GM12872 (cell line): ENCODE data around the gene CDH23.

ENCODE experiments used
- CTCF ChIP-seq: IDR thresholded peaks from 3 replicates; pipeline ENCODE4 v1.5.1; 2011; ENCODE audit warnings: low read depth, mild to moderate bottlenecking, low read length, moderate library complexity; ENCODE audit not compliant: insufficient read depth

Gene CDH23

DNA sequence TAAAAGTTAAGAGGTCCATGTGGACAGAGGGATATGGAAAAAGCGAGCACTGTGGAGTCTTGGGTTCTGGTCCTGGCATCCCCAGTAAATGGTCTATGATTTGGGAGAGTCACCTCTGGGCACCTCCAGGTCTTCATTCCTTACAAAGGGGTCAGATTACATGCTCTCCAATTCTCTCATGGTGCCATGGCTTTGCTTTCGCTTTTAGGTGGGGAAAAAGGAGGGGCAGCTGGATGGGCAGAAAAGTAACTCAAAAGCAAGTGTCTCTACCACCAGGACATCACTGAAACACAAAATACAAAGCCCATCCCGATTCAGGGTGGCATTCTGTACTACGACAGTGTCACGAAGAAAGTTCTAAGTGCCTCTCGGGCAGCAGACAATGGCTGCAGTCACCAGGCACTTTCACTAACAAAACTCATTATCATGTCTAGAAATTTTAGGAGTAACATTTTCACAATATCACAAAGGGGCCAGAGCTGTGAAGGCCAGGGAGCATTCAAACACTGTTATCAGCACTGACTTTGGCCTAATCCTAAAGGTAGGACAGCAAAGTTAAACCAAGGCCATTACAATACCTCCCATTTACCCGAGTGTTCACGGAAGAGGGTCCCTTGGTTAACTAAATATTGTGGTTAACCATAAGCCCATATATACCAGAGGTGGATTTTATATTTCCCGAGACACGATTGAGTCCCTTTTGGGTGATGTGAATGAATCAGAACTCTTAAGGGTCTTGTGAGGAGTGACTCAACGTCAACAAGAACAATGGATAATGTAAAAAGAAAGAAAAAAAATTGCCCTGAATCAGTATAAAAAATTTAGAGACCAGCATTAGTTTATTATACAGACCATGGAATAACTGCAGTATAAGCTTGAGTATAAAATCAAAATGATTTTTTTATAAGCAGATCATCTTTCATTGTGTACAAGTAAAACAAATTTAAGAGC, 451.9 kb downstream of the CDH23 start:
- TF ChIP-seq CTCF, result no peak

GRCh38 chr10:71849461-71849908, 452.8 kb downstream of the CDH23 start:
- no peak for TF ChIP-seq CTCF

- TF ChIP-seq CTCF, result no peak
Observed at GRCh38 chr10:71850021-71850742, 453.5 kb downstream of the CDH23 start.

DNA sequence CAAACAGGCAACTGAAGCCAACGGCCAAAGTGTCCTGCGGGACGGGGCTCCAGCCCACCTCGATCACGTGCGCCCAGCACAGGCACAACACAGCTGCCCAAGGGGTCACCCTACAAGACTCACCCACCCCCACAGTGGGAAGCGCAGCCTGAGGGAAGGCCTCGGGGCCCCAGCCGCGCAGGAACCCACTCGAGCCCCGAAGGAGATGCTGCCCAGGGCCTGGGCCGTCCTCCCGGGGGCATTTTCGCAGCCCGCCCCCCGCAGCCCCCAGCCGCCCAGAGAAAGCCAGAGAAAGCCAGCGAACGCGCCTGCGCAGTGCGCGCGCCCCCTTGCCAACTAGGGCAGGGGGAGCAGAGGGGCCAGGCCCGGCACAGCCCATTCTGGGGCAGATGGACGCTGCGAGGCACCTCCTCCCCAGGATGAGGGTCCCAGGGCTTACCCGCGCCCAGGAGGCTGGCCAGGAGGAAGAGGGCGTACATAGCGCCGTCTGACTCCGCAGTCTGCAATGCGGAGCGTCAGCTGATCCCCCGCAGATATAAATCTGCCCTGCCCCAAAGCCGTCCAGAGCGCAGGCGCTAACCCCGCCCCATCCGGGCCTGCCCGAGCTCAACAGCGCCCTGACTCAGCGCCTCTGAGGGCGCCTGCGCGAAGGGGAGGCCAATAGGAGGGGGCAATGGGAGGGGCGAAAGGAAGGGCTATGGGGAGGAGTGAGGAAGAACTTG, 454.2 kb downstream of the CDH23 start, which contains the start of gene PSAP:
PSAP (minus strand) TSS at position 509 of the 722 bp plus-strand sequence; CDS start at position 479, 30 bp downstream.
- TF ChIP-seq CTCF, result 0 out of 3 replicates have a peak, but pooled peaks have one; percentile 3

GRCh38 chr10:71852355-71852937, 455.7 kb downstream of the CDH23 start:
- TF ChIP-seq CTCF, result no peak

GRCh38 chr10:71854031-71854430, 457.3 kb downstream of the CDH23 start:
- no peak for TF ChIP-seq CTCF
